Gastrocnemius medialis (tissue), 4 donors: ENCODE measurements around the gene MCF2L2.

Experiments used
- CTCF ChIP-seq, 5 experiments: fragments of 450-650 bp in 3 of 5; fragments of 200-600 bp in 2 of 5; sonication (generic) in 2 of 5; IDR thresholded peaks in 4 of 5; conservative IDR thresholded peaks in 1 of 5; 1 replicate in 4 of 5; 2 replicates in 1 of 5; pipeline ENCODE4 v1.5.1; 2016 to 2019; ENCODE audit warnings: antibody characterized with exemption in 5 of 5, mild to moderate bottlenecking in 3 of 5, moderate library complexity in 3 of 5
- POLR2A ChIP-seq, 2 donors: fragments of 450-650 bp; IDR thresholded peaks; one replicate each; pipeline ENCODE4 v1.6.1; 2017; ENCODE audit warnings: antibody characterized with exemption in 2 of 2, mild to moderate bottlenecking in 2 of 2, moderate library complexity in 2 of 2

DNA sequence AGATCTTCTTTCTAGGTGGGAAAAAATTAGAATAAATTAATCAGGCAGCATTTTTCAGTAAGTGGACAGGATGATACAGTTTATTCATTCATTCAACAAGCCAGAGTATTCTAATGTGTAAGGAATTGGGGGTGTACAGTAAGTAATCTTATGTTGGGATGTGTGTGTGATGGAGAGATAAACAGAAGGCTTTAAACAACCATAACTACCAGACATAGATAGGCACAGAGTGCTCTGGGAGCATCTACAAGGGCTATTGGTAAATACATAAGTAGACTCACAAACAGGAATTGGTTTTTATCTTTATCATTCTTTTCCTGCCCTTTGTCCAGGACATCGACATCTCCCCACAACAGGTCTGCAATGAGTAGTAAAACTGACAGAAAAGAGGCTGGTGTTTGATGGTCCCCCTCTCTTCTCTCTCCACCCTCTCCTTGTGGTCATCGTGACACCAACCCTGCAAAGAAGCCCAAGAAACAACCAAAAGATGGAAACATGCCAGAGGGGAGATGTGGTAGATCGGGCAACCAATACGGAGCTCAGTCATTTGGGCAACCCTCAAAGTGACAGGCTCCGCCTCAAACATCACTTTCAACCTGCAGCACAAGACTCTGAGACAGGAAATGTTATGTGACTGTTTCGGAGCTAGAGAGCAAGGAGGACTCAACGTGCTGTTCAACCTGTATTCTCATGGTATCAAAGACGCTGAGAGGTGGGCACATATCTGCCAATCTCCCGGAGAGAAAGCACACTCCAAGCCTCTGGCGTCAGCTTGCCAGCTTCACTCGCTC is 204.0 kb downstream of the MCF2L2 start:
- TF ChIP-seq CTCF (IDR thresholded peaks at IDR 0.05 in 4 of 5, conservative IDR thresholded peaks at IDR 0.05 in 1 of 5) (no peak), POLR2A (IDR thresholded peaks at IDR 0.05) (no peak)
